ENCODE results near the gene SLC30A9. TPM values are rescaled to one million over a fixed set of nuclear protein-coding genes. Genes with fewer than 3 reads are reported as not detected.

SLC30A9 gene
- total and polyA plus RNA-seq, 10 of the 15 experiments (the other 5 are each of a cell fraction or from before 2014, with no cell fraction given) = 12.1 to 75.9 (median 46.6) TPM

DNA sequence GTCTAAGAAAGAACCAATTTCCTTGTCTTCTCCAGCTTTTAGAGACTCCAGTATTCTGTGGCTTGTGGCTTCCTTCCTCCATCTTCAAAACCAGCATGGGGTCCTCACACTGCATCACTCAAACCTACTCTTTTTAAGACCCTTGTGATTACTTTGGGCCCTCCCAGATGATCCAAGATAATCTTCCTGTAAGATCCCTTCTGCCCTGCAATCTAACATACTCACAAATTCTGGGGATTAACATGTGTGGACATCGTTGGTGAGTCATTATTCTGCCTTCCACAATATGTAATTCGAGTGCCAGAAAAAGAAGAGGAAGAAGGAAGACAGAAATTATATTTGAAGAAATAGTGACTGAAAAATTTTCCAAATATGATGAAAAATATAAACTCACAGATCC lies 114.2 kb downstream of the SLC30A9 start:
- no peak overlapping the region for H2AFZ ChIP-seq (ENCODE audit: control insufficient read depth, low read depth, low read length)
- no peak overlapping the region for H3K27ac ChIP-seq (ENCODE audit: control insufficient read depth, insufficient read depth)
- no peak overlapping the region for H3K9ac ChIP-seq (ENCODE audit: control insufficient read depth, insufficient read depth, low read length)
- H3K27me3 ChIP-seq (replicated peaks in 1 of 2; ENCODE audit: control insufficient read depth in 2 of 2, insufficient read depth in 2 of 2, low read length in 1 of 2) = no peaks in the 10 kb centered on the region
- no peak overlapping the region for H3K4me3 ChIP-seq
- ChIA-PET RAD21 (ENCODE audit: unreplicated experiment) (no interaction called here), SMC1A (ENCODE audit: uncharacterized antibody, unreplicated experiment) (no interaction called here), POLR2A (no interaction called here), CTCF (no interaction called here)
- TF ChIP-seq SIX5 (IDR thresholded peaks at IDR 0.05; ENCODE audit: low read depth, low read length, severe bottlenecking) (no peak), SMAD5 (IDR thresholded peaks at IDR 0.05; ENCODE audit: low read depth) (no peak), BACH1 (IDR thresholded peaks at IDR 0.05; ENCODE audit: borderline replicate concordance) (no peak), ZNF274 (IDR thresholded peaks at IDR 0.05; ENCODE audit: insufficient read depth, insufficient read length) (no peak), CREM (IDR thresholded peaks at IDR 0.05; ENCODE audit: low read depth) (no peak), NRF1 (conservative IDR thresholded peaks at IDR 0.05; ENCODE audit: low read depth, low read length) (no peak), TAF1 (IDR thresholded peaks at IDR 0.05; ENCODE audit: borderline replicate concordance, low read depth, low read length) (no peak), KDM1A (IDR thresholded peaks at IDR 0.05; ENCODE audit: borderline replicate concordance) (no peak), WRNIP1 (IDR thresholded peaks at IDR 0.05; ENCODE audit: borderline replicate concordance, low read depth, low read length) (no peak), BCL11A (IDR thresholded peaks at IDR 0.05; ENCODE audit: low read depth, low read length) (no peak)
- TF ChIP-seq, protein P1, sequence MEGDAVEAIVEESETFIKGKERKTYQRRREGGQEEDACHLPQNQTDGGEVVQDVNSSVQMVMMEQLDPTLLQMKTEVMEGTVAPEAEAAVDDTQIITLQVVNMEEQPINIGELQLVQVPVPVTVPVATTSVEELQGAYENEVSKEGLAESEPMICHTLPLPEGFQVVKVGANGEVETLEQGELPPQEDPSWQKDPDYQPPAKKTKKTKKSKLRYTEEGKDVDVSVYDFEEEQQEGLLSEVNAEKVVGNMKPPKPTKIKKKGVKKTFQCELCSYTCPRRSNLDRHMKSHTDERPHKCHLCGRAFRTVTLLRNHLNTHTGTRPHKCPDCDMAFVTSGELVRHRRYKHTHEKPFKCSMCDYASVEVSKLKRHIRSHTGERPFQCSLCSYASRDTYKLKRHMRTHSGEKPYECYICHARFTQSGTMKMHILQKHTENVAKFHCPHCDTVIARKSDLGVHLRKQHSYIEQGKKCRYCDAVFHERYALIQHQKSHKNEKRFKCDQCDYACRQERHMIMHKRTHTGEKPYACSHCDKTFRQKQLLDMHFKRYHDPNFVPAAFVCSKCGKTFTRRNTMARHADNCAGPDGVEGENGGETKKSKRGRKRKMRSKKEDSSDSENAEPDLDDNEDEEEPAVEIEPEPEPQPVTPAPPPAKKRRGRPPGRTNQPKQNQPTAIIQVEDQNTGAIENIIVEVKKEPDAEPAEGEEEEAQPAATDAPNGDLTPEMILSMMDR (IDR thresholded peaks at IDR 0.05 in 2 of 3, conservative IDR thresholded peaks at IDR 0.05 in 1 of 3; ENCODE audit: control insufficient read depth in 2 of 3, extremely low read depth in 1 of 3, insufficient read depth in 1 of 3, low read depth in 3 of 3, low read length in 3 of 3) = no peak
- TF ChIP-seq, protein P2, sequence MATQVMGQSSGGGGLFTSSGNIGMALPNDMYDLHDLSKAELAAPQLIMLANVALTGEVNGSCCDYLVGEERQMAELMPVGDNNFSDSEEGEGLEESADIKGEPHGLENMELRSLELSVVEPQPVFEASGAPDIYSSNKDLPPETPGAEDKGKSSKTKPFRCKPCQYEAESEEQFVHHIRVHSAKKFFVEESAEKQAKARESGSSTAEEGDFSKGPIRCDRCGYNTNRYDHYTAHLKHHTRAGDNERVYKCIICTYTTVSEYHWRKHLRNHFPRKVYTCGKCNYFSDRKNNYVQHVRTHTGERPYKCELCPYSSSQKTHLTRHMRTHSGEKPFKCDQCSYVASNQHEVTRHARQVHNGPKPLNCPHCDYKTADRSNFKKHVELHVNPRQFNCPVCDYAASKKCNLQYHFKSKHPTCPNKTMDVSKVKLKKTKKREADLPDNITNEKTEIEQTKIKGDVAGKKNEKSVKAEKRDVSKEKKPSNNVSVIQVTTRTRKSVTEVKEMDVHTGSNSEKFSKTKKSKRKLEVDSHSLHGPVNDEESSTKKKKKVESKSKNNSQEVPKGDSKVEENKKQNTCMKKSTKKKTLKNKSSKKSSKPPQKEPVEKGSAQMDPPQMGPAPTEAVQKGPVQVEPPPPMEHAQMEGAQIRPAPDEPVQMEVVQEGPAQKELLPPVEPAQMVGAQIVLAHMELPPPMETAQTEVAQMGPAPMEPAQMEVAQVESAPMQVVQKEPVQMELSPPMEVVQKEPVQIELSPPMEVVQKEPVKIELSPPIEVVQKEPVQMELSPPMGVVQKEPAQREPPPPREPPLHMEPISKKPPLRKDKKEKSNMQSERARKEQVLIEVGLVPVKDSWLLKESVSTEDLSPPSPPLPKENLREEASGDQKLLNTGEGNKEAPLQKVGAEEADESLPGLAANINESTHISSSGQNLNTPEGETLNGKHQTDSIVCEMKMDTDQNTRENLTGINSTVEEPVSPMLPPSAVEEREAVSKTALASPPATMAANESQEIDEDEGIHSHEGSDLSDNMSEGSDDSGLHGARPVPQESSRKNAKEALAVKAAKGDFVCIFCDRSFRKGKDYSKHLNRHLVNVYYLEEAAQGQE (IDR thresholded peaks at IDR 0.05; ENCODE audit: low read depth, low read length) = no peak
- TF ChIP-seq, protein P3, sequence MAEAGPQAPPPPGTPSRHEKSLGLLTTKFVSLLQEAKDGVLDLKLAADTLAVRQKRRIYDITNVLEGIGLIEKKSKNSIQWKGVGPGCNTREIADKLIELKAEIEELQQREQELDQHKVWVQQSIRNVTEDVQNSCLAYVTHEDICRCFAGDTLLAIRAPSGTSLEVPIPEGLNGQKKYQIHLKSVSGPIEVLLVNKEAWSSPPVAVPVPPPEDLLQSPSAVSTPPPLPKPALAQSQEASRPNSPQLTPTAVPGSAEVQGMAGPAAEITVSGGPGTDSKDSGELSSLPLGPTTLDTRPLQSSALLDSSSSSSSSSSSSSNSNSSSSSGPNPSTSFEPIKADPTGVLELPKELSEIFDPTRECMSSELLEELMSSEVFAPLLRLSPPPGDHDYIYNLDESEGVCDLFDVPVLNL (IDR thresholded peaks at IDR 0.05; ENCODE audit: low read depth, low read length) = no peak
- intact Hi-C loops (cut with micrococcal nuclease; ENCODE audit: unreplicated experiment) (no loop called here), in situ Hi-C loops (cut with MboI) (no loop called here)
- WGBS (ENCODE audit: insufficient coverage, insufficient replicate concordance, low lambda C conversion rate, missing lambda C conversion rate) = 7% methylated on average over 2 of the region's 2 CpGs
- no peaks in the 10 kb centered on the region for H3K4me1 ChIP-seq (ENCODE audit: control insufficient read depth, insufficient read depth, low read length)
- ATAC-seq (no peak), FAIRE-seq (no peak), DNase-seq (ENCODE audit: low read depth, low spot score) (no peak)
- no peaks in the 10 kb centered on the region for H4K20me1 ChIP-seq (ENCODE audit: control insufficient read depth, insufficient read depth)
- H3K79me2 ChIP-seq (ENCODE audit: control insufficient read depth, insufficient read depth, low read length) = no peaks in the 10 kb centered on the region
- no peak overlapping the region for H3K4me2 ChIP-seq (ENCODE audit: control insufficient read depth, insufficient read depth)
- BruUV-seq (replicated peaks) = no TSS peak
- H3K36me3 ChIP-seq (ENCODE audit: control insufficient read depth in 2 of 2, insufficient read depth in 2 of 2, low read length in 1 of 2) = no peaks in the 10 kb centered on the region
- H3K9me3 ChIP-seq (replicated peaks; ENCODE audit: control insufficient read depth, insufficient read depth, low read length) = no peaks in the 10 kb centered on the region
